ENCODE data around the gene EBP.
"Not testable (repeated sequence)": the region's sequence is repeated elsewhere in the genome, so short reads cannot be mapped to it uniquely, and the experiment has no call there.

Gene EBP

DNA sequence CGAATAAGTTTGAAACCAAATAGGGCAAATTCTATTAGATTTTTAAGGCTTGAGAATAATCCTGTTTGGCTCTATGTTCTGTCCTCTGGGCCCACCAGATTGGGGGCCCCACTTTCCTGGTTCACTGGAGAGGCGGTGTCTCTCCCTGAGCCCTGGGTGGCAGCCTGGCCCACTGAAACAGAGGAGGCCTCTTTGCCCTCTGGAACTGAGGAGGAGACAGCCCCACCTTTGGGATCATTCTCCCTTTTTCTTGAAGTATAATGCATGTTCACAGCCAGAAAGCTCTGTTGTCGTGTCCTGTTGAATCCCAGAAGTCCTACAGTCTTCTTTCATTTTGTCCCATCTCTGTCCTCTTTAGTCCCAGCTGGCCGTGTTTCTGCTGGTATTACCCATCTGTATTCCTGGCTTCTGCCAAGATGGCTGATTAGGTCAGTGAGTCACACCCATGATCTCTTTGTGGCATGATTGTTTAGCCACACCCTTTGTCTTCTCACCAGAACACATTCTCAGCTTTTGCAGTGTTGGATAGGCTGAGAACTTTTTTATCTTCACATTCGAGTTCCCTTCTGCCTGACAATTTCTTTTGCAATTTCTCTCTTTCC, 9.9 kb downstream of the EBP start:
- no peak for FAIRE-seq

DNA sequence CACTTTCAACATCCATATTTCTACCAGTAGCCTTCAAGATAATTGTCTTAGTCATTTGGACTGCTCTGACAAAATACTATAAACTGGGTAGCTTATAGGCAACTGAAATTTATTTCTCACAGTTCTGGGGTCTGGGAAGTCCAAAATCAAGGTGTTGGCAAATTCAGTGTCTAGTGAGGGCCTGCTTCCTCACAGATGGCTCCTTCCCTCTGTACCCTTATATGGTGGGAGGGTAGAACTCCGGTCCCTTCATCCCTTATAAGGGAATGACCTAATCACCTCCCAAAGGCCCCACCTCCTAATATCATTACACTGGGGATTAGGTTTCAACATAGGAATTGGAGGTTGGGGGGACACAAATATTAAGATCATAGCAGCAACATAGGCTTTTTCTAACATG, 10.6 kb downstream of the EBP start:
- FAIRE-seq, result no peak

DNA sequence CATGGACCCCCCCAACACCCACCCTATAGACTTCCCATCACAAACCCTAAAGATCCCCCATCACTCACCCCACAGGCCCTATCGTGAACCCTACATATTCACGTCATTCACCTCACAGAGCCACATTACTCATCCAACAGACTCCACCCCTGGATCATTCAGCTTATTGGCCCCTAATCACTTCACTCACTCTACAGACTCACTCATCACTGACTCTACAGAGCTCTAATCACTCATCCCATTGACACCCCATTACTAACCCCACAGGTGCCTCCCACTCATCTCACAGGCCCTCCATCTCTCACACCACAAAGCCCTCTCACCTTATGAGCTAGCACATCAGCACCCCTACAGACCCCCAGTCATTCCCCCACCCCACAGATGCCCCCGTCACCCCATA, 11.6 kb downstream of the EBP start:
- no peak for FAIRE-seq

DNA sequence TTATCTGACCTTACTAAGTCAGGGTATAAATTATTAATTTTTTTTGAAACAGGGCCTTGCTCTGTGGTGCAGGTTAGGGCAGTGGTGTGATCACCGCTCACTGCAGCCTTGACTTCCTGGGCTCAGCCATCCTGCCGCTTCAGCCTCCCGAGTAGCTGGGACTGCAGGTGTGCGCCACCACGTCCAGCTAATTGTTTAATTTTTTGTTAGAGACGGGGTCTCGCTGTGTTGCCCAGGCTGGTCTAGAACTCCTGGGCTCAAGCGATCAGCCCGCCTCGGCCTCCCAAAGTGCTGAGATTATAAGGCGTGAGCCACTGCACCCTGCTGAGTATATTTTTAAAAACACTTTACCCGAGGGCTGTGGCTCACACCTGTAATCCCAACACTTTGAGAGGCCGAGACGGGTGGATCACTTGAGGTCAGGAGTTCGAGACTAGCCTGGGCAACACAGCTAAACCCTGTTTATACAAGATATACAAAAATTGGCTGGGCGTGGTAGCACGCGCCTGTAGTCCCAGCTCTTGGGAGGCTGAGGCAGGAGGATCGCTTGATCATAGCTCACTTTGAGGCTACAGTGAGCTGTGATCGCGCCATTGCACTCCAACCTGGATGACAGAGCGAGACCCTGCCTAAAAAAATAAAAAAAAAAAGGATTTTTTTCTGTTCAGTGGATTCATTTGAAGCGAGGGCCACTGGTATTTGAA, 17.2 kb downstream of the EBP start:
- FAIRE-seq, result no peak

DNA sequence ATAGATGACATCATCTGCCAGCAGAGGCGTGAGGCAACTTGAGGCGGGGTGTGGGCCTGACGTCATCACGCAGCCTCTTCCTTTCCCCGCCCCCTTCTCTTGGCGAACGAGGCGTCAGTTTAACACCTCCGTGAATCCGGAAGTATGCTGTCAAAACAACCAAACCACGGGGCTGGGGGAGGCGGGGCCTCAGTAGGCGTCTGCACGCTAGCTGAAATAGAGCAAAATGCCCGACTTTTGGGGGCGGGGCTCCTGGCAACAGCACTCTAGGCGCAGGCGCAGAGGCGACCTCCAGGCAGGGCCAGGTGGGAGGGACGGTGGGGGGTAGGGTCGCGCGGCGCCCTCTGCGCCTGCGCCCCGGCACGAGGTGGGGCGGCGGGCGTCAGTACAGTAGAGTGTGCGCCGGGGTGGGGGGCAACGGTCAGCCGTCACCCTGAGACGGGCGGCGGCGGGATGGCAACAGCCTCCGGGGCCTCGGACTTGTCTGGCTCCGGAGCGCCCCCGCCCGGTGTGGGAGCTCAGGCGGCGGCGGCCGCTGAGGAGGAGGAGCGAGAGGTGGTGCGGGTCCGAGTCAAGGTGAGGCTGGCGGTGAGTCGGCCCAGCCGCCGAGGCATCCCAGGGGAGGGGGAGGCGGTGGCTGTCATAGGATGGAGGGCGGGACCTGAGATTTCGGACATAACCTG, 17.9 kb downstream of the EBP start, which contains the start of gene TBC1D25:
TSS of gene TBC1D25 (plus strand) at position 370 of the 683 bp plus-strand sequence. CDS start at position 454, 84 bp downstream.
- FAIRE-seq, result peak; percentile 96

DNA sequence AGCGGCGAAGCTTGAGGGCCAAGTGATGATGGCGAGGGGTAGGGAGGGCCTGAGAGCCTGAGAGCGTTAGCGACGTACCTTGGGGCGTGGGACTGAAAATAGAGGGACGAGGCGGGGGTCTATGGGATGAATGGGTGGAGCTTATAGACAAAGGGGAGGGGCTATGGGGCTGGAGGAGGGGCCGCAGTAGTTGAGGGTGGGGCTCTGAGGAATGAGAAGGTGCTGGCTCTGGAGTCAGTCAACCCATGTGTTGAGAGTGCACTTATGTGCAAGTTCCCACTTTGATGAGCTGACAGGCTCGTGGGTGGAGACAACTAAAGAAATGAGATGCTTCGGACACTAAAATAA, 18.4 kb downstream of the EBP start:
- peak; percentile 65 for FAIRE-seq

DNA sequence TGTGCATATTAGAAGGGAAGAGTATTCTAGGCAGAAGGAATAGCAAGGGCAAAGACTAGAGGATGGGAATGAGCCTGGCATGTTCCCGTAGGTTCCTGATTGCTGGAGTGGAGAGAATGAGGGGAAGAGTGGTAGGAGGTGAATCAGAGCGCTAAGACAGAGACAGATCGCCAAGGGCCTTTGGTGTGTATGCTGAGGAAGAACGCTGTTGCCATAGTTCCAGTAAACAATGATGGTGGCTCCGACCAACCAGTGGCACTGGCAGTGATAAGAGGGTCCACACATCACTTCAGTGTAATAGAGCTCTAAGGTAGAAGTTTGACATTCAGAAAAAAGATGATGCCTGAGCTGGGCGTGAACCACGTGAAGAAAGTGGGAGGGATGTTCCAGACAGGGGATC, 18.9 kb downstream of the EBP start:
- no peak for FAIRE-seq

DNA sequence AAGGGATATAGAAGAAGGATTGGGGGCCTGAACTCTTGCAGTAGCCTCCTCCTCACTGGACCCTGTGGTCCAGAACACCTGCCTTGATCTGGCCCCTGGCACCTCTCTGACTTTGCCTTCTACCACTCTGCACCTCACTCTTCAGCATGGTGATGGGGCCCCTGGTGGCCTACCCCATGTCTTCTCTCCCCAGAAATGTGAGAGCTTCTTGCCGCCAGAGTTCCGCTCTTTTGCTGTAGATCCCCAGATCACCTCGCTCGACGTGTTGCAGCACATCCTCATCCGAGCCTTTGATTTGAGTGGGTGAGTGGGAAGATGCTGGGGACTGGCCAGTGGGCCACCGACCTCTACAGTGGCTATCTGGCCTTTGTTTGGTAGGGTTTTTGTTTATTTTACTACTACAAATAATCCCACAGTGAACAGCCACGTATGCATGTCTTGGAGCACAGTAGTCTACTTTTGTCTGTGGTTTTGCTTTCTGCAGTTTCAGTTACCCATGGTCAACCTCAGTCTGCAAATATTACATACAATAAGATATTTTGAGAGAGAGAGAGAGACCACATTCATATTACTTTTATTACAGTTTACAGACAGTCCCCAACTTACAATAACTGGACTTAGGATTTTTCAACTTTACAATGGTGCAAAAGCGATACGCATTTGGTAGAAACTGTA, 19.7 kb downstream of the EBP start:
- no peak for FAIRE-seq

DNA sequence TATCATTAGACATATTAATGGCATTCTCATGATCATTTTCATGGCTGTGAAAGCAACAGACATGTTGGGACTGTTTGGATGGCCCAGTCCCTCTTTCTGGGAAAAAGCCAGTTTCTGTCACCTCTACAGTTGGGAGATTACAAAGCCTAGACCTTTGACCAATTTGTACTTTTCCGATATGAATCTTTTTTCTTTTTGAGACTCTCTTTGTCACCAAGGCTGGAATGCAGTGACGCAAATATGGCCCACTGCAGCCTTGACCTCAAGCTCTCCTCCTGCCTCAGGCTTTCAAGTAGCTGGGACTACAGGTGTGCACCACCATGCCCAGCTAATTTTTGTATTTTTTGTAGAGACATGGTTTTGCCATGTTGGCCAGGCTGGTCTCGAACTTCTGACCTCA, 27.3 kb downstream of the EBP start:
- FAIRE-seq, result no peak

DNA sequence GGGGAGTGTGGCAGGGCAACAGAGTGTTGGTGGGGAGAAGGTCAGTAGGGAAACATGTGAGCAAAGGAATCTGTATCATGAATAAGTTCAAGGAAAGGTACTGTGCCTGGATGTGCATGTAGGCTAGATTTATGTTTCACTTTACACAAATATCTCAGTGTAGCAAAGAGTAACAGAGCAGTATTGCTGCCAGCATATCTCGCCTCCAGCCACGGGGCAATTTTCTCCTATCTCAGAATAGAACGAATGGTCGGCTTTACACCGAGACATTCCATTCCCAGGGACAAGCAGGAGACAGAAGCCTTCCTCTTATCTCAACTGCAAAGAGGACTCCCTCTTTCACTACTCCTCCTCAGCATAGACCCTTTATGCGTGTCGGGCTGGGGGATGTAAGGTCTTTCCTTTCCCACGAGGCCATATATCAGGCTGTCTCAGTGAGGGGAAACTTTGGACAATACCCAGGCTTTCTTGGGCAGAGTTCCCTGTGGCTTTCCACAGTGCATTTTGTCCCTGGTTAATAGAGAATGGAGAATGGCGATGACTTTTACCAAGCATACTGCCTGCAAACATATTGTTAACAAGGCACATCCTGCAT, 34.2 kb downstream of the EBP start:
- not testable (repeated sequence) for FAIRE-seq

DNA sequence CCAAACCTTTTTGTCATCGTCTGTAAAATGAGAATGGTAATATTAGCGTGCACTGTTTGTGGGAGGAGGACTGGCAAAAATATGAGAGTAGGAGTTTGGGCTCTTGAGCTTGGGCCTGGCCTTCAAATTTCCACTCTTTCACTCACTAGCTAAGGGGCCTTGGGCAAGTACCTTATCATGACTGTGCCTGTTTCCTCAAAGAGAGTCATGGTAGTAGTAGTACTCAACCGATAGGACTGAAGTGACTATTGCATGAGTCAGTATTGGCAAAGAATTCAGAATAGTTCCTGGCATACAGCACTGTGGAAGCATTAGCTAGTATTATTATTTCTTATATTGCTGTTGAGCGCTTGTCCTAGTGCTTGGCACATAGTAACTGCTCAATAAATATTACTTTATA, 36.7 kb downstream of the EBP start:
- no peak for FAIRE-seq

DNA sequence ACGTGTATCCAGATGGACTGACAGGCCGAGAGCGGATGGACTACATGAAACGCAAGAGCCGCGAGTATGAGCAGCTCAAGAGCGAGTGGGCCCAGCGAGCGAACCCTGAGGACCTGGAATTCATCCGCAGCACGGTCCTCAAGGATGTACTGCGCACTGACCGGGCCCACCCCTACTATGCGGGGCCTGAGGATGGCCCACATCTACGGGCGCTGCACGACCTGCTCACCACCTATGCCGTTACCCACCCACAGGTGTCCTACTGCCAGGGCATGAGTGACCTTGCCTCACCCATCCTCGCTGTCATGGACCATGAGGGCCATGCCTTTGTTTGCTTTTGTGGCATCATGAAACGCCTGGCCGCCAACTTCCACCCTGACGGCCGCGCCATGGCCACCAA, 38.0 kb downstream of the EBP start:
- no peak for FAIRE-seq

DNA sequence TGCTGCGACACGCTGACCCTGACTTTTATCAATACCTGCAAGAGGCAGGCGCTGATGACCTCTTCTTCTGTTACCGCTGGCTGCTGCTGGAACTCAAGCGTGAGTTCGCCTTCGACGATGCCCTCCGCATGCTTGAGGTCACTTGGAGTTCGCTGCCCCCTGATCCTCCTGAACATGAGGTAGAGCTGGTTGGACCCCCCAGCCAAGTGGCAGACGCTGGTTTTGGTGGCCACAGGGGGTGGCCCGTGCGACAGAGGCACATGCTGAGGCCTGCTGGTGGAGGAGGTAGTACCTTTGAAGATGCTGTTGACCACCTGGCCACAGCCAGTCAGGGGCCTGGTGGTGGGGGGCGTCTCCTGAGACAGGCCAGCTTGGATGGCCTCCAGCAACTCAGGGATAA, 38.4 kb downstream of the EBP start:
- FAIRE-seq, result no peak

DNA sequence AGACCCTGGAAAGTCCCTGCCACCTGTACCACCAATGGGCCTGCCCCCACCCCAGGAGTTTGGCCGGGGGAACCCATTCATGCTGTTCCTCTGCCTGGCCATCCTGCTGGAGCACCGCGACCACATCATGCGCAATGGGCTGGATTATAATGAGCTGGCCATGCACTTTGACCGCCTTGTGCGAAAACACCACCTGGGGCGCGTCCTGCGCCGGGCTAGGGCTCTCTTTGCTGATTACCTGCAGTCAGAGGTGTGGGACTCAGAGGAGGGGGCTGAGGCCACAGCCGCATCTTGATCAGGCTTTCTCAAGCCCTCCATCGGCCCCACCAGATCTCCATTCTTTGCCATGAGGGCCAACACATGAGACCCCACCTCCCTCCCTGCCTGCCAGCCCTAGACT, 39.1 kb downstream of the EBP start:
- no peak for FAIRE-seq

DNA sequence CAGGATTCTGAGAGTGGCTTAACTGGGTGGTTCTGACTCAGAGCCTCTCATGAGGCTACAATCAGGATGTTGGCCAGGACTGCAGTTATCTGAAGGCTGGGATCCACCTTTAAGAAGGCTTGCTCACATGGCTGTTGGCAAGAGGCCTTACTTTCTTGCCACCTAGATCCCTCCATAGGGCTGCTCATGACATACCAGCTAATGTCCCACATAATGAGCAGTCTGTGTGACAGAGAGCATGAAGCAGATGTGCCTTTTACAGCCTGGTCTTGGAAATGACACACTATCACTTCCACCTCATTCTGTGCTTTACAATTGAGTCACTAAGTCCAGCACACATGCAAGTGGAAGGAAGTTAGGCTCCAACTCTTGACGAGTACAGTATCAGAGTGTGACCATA, 48.4 kb downstream of the EBP start:
- no peak for FAIRE-seq

DNA sequence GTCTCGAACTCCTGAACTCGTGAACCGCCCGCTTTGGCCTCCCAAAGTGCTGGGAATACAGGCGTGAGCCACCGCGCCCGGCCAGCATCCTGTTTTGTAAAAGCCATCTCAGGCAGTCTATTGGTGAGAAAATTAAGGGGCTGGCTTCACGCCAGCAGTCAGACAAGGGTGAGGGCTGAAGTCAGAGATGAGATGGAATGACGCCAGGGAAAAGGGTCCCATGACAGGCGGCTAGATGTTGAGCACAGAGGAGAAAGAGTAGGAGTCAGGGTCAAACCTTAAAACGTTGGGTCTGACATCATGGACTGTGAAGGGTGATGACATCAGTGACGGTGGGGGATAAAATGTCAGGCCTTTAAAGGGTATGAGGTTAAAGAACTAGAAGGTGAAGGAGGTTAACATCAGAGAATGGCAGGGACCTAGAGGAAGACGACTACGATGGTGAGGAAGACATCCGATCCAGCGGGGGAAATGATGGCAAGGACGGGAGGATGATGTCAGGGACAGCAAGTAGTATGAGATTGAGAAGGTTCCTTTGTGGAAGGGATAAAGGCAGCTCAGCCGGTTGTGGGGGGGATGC, 52.2 kb downstream of the EBP start:
- FAIRE-seq, result no peak

DNA sequence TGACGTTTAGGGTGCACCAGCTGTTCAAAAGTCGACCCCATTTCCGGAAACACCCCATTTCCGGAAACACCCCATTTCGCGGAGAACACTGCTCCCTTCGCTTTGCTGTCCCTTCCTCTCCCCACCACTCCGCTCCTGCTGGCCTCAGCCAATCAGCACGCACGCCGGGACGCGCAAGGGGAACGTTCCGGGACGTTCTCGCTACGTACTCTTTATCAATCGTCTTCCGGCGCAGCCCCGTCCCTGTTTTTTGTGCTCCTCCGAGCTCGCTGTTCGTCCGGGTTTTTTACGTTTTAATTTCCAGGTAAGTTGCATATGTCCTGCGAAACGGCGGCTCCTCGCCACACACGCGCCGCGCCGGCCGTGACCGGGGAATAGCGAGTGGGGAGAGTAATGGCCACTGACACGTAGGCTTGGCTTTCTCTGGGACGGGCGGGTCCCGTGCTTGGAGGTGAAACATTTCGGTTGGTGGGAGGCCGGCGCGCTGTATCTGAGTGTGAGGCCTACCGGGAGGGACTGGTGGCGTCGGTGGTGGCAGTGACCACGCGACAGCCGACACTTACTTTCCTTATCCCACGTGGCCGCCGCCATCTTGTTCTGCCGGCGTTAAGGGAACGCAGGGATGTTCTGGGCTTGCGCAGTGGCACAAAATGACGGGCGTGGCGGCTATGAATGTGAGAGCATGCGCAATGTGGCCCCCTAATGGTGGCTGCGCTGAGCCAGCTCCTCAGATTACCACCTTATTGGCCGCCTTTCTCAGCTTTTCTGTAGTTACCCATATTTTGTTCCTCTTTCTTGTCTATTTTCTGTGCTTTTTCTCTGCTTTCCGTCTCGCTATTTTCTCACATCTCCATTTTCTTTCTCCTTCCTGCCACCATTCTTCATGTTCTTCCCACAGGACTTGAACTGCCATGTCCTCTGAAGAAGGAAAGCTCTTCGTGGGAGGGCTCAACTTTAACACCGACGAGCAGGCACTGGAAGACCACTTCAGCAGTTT, 53.0 kb downstream of the EBP start, which contains the start of gene RBM3:
TSS of gene RBM3 (plus strand) at position 215 of the 997 bp plus-strand sequence. CDS start at position 912, 697 bp downstream.
- peak; percentile 94 for FAIRE-seq

DNA sequence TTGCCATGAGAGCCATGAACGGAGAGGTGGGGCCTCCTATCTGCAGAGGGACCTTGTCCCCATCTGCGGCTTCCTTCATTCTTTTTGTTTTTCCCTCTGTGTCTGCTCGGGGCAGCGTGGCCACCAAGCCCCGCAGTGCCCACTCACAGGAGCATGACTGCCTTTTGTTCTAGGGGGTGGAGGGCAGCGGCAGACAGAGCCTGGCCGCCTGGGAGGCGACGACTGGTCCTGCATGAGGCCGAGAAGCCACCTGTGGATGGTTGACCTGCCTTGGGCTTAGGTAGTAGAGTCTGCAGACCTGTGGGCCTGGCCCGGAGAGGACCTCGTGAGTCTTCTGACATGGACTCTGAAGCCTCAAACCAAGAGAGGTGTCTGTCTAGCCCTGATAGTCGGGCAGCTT, 54.0 kb downstream of the EBP start:
- FAIRE-seq, result no peak

DNA sequence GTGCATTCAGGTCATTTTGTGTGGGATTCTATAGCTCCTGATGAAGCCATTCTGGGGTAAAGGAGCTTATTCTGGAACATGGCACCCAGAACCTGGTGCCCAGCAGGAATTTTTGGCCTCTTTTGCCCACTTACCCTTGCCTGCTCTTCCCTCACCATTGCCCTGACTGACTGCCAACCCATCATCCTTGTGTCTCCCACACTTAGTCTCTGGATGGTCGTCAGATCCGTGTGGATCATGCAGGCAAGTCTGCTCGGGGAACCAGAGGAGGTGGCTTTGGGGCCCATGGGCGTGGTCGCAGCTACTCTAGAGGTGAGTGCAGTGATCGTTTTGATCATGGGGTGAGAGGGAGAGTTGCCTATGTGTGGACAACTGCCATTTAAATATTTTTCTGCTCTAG, 54.5 kb downstream of the EBP start:
- FAIRE-seq, result no peak

Measured in G401.6 (cell line).